SH-SY5Y (cell line): ENCODE measurements around the gene PSMD6.

ENCODE experiments used
- GATA2 ChIP-seq: IDR thresholded peaks from 2 replicates; pipeline ENCODE4 v1.6.1; 2011; ENCODE audit warnings: mild to moderate bottlenecking, low read depth, low read length
- GATA3 ChIP-seq: IDR thresholded peaks from 2 replicates; pipeline ENCODE4 v1.6.1; 2011; ENCODE audit warnings: low read depth, mild to moderate bottlenecking, low read length, moderate library complexity

GRCh38 chr3:63986831-63987230 is 36.5 kb downstream of the PSMD6 start:
- TF ChIP-seq GATA2 (no peak), GATA3 (no peak)
